ENCODE data around the gene RFT1.

The RFT1 gene

GRCh38 chr3:53174346-53175250 is 44.4 kb upstream of the RFT1 start:
- Histone ChIP-seq H3K79me2 (ENCODE audit: control insufficient read depth, insufficient read depth, low read length, poor library complexity) (no peaks in the 10 kb centered on the region), H2BK5ac (ENCODE audit: low read depth, low read length, poor library complexity) (no peak overlapping the region), H2BK12ac (ENCODE audit: low read length) (no peak overlapping the region), H4K8ac (ENCODE audit: low read depth, low read length) (no peak overlapping the region), H2BK120ac (ENCODE audit: insufficient read depth, low read length, poor library complexity) (no peak overlapping the region), H3K18ac (ENCODE audit: low read length) (no peak overlapping the region), H3K27ac (ENCODE audit: low read depth, low read length) (no peak overlapping the region), H4K91ac (ENCODE audit: low read depth, low read length) (no peak overlapping the region), H4K12ac (ENCODE audit: low read depth, low read length) (no peak overlapping the region), H3K4me1 (ENCODE audit: control insufficient read depth in 1 of 2, insufficient read depth in 2 of 2, low read length in 2 of 2) (peaks cover 5 to 10% of the 10 kb centered on the region in 2 experiments), H3K9me3 (ENCODE audit: insufficient read depth, low read depth, low read length) (peaks cover 5% of the 10 kb centered on the region), H2AFZ (ENCODE audit: insufficient read depth, low read length, poor library complexity) (no peak overlapping the region), H3K9ac (ENCODE audit: low read length) (no peak overlapping the region), H3K4ac (ENCODE audit: low read depth, low read length) (no peak overlapping the region), H3K4me2 (ENCODE audit: low read length) (no peak overlapping the region), H3K23ac (ENCODE audit: low read length) (no peak overlapping the region), H3K14ac (ENCODE audit: low read length) (no peak overlapping the region), H3K4me3 (ENCODE audit: low read depth, low read length) (no peak overlapping the region), H3K27me3 (ENCODE audit: insufficient read depth, low read length) (no peaks in the 10 kb centered on the region), H3K36me3 (ENCODE audit: control insufficient read depth in 1 of 2, insufficient read depth in 2 of 2, low read length in 2 of 2) (peaks cover 0 to 3% of the 10 kb centered on the region in 2 experiments), H3K79me1 (ENCODE audit: low read length) (no peaks in the 10 kb centered on the region), H2AK5ac (ENCODE audit: low read length) (no peak overlapping the region)
- no peak for DNase-seq
- WGBS (ENCODE audit: extremely low coverage, insufficient coverage, insufficient read length) = no CpG with 5 or more reads among the region's 9 CpGs

DNA sequence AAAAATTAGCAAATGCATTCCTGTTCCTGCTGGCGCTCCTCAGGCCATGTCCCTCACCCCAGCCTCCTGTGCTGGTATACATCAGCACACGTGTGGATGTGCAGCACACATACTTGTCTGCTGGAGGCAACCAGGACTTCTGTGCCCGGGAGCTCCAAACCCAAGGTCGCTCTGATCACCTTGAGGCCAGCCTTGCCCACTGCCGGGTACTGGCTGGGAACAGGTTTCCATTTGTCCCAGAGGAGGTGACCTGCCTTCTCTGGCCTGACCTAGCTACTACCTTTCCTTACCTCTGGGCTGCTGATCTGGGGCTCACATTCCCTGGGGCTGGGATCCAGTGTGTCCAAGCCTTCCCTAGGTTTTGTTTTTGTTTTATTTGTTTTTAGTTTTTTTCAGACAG is 42.9 kb upstream of the RFT1 start:
- no CpG with 5 or more reads among the region's 5 CpGs for WGBS (ENCODE audit: extremely low coverage, insufficient coverage, insufficient read length)
- H2BK120ac ChIP-seq (ENCODE audit: insufficient read depth, low read length, poor library complexity) = no peak overlapping the region
- no peak overlapping the region for H3K4ac ChIP-seq (ENCODE audit: low read depth, low read length)
- no peaks in the 10 kb centered on the region for H3K79me2 ChIP-seq (ENCODE audit: control insufficient read depth, insufficient read depth, low read length, poor library complexity)
- H3K79me1 ChIP-seq (ENCODE audit: low read length) = no peaks in the 10 kb centered on the region
- H3K23ac ChIP-seq (ENCODE audit: low read length) = no peak overlapping the region
- peaks cover 14 to 18% of the 10 kb centered on the region in 2 experiments for H3K4me1 ChIP-seq (ENCODE audit: control insufficient read depth in 1 of 2, insufficient read depth in 2 of 2, low read length in 2 of 2)
- H3K36me3 ChIP-seq (ENCODE audit: control insufficient read depth in 1 of 2, insufficient read depth in 2 of 2, low read length in 2 of 2) = no peaks in the 10 kb centered on the region
- peaks cover 4% of the 10 kb centered on the region for H3K9me3 ChIP-seq (ENCODE audit: insufficient read depth, low read depth, low read length)
- no peak overlapping the region for H4K12ac ChIP-seq (ENCODE audit: low read depth, low read length)
- no peak overlapping the region for H3K27ac ChIP-seq (ENCODE audit: low read depth, low read length)
- no peak overlapping the region for H3K18ac ChIP-seq (ENCODE audit: low read length)
- H2BK12ac ChIP-seq (ENCODE audit: low read length) = no peak overlapping the region
- no peak overlapping the region for H3K4me2 ChIP-seq (ENCODE audit: low read length)
- H3K4me3 ChIP-seq (ENCODE audit: low read depth, low read length) = no peak overlapping the region
- H4K8ac ChIP-seq (ENCODE audit: low read depth, low read length) = no peak overlapping the region
- no peak overlapping the region for H2AK5ac ChIP-seq (ENCODE audit: low read length)
- no peak overlapping the region for H2AFZ ChIP-seq (ENCODE audit: insufficient read depth, low read length, poor library complexity)
- H3K27me3 ChIP-seq (ENCODE audit: insufficient read depth, low read length) = no peaks in the 10 kb centered on the region
- no peak overlapping the region for H2BK5ac ChIP-seq (ENCODE audit: low read depth, low read length, poor library complexity)
- H3K9ac ChIP-seq (ENCODE audit: low read length) = no peak overlapping the region
- H4K91ac ChIP-seq (ENCODE audit: low read depth, low read length) = no peak overlapping the region
- DNase-seq = no peak
- H3K14ac ChIP-seq (ENCODE audit: low read length) = no peak overlapping the region

DNA sequence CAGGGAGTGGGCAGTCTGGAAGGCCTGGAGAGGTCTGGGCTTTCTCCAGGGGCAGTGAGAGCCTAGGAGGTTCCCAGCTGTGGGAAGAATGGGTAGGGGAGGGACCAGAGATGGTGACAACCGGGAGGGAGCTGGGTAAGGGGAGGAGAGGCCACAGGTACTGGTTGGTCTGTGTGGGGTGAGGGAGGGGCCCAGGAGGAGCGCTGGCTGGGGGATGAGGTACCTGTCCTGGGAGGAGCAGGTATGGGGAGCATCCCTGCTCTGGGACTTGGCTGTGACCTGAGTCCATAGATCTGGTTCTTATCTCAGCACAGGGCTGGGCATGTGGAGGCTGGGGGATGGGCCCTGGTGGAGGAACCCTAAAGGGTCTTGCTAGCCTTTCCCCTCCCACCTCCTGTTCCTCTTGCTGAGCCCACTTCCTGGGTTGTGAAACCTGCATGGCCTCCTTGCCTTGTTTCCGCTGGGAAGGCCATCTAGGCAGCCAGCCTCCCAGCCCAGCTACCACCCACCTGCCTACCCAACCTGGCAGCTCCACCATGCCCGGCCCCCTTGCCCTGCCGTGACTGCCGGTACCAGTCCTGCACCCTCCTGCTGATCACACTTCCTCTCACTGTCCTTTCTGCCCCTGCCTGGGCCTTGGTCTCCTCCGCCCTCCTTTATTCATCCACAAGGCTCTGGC is 41.7 kb upstream of the RFT1 start:
- Histone ChIP-seq H3K79me1 (ENCODE audit: low read length) (no peaks in the 10 kb centered on the region), H2AK5ac (ENCODE audit: low read length) (no peak overlapping the region), H2AFZ (ENCODE audit: insufficient read depth, low read length, poor library complexity) (no peak overlapping the region), H3K27ac (ENCODE audit: low read depth, low read length) (no peak overlapping the region), H3K4me2 (ENCODE audit: low read length) (no peak overlapping the region), H3K4me3 (ENCODE audit: low read depth, low read length) (no peak overlapping the region), H3K36me3 (ENCODE audit: control insufficient read depth in 1 of 2, insufficient read depth in 2 of 2, low read length in 2 of 2) (no peaks in the 10 kb centered on the region), H2BK5ac (ENCODE audit: low read depth, low read length, poor library complexity) (no peak overlapping the region), H3K9me3 (ENCODE audit: insufficient read depth, low read depth, low read length) (peaks cover 4% of the 10 kb centered on the region), H3K4ac (ENCODE audit: low read depth, low read length) (no peak overlapping the region), H3K23ac (ENCODE audit: low read length) (no peak overlapping the region), H3K79me2 (ENCODE audit: control insufficient read depth, insufficient read depth, low read length, poor library complexity) (no peaks in the 10 kb centered on the region), H3K27me3 (ENCODE audit: insufficient read depth, low read length) (no peaks in the 10 kb centered on the region), H2BK12ac (ENCODE audit: low read length) (no peak overlapping the region), H3K9ac (ENCODE audit: low read length) (no peak overlapping the region), H4K8ac (ENCODE audit: low read depth, low read length) (no peak overlapping the region), H4K12ac (ENCODE audit: low read depth, low read length) (no peak overlapping the region), H4K91ac (ENCODE audit: low read depth, low read length) (no peak overlapping the region), H3K18ac (ENCODE audit: low read length) (no peak overlapping the region), H3K14ac (ENCODE audit: low read length) (no peak overlapping the region), H2BK120ac (ENCODE audit: insufficient read depth, low read length, poor library complexity) (no peak overlapping the region), H3K4me1 (ENCODE audit: control insufficient read depth in 1 of 2, insufficient read depth in 2 of 2, low read length in 2 of 2) (peaks cover 14 to 21% of the 10 kb centered on the region in 2 experiments)
- WGBS (ENCODE audit: extremely low coverage, insufficient coverage, insufficient read length) = no CpG with 5 or more reads among the region's 7 CpGs
- no peak for DNase-seq

DNA sequence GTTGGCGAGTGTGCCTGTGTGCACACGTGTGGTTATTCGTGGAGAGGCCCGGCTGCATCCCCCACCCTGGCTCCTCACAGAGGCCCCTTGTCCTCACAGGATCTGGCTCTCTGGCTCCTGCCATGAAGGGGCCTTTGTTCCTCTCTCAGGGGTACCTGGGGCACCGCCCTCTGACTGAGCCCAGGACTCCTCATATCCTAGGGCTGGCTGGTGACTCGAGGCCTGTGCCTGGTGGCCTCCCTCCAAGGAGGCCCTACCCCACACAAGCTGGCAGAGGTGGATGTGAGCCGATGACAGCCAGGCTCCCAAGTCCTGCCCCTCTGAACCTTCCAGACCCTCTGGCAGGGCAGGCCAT is 40.8 kb upstream of the RFT1 start:
- no peaks in the 10 kb centered on the region for H3K79me1 ChIP-seq (ENCODE audit: low read length)
- H4K91ac ChIP-seq (ENCODE audit: low read depth, low read length) = no peak overlapping the region
- H3K79me2 ChIP-seq (ENCODE audit: control insufficient read depth, insufficient read depth, low read length, poor library complexity) = no peaks in the 10 kb centered on the region
- H3K4me2 ChIP-seq (ENCODE audit: low read length) = no peak overlapping the region
- H2BK120ac ChIP-seq (ENCODE audit: insufficient read depth, low read length, poor library complexity) = no peak overlapping the region
- H3K18ac ChIP-seq (ENCODE audit: low read length) = no peak overlapping the region
- peaks cover 4% of the 10 kb centered on the region for H3K9me3 ChIP-seq (ENCODE audit: insufficient read depth, low read depth, low read length)
- no peak overlapping the region for H3K23ac ChIP-seq (ENCODE audit: low read length)
- no peak overlapping the region for H2AFZ ChIP-seq (ENCODE audit: insufficient read depth, low read length, poor library complexity)
- H4K12ac ChIP-seq (ENCODE audit: low read depth, low read length) = no peak overlapping the region
- H2BK12ac ChIP-seq (ENCODE audit: low read length) = no peak overlapping the region
- no CpG with 5 or more reads among the region's 7 CpGs for WGBS (ENCODE audit: extremely low coverage, insufficient coverage, insufficient read length)
- H3K4me3 ChIP-seq (ENCODE audit: low read depth, low read length) = no peak overlapping the region
- no peak overlapping the region for H3K27ac ChIP-seq (ENCODE audit: low read depth, low read length)
- no peaks in the 10 kb centered on the region for H3K27me3 ChIP-seq (ENCODE audit: insufficient read depth, low read length)
- no peak overlapping the region for H2AK5ac ChIP-seq (ENCODE audit: low read length)
- H3K9ac ChIP-seq (ENCODE audit: low read length) = no peak overlapping the region
- no peaks in the 10 kb centered on the region for H3K36me3 ChIP-seq (ENCODE audit: control insufficient read depth in 1 of 2, insufficient read depth in 2 of 2, low read length in 2 of 2)
- no peak for DNase-seq
- no peak overlapping the region for H3K14ac ChIP-seq (ENCODE audit: low read length)
- no peak overlapping the region for H4K8ac ChIP-seq (ENCODE audit: low read depth, low read length)
- no peak overlapping the region for H2BK5ac ChIP-seq (ENCODE audit: low read depth, low read length, poor library complexity)
- peaks cover 16 to 25% of the 10 kb centered on the region in 2 experiments for H3K4me1 ChIP-seq (ENCODE audit: control insufficient read depth in 1 of 2, insufficient read depth in 2 of 2, low read length in 2 of 2)
- H3K4ac ChIP-seq (ENCODE audit: low read depth, low read length) = no peak overlapping the region
